Measurements from ENCODE around the gene AARS2.

- TF ChIP-seq CTCF (IDR thresholded peaks at IDR 0.05) (no peak), POLR2AphosphoS5 (IDR thresholded peaks at IDR 0.05) (no peak), POLR2A (IDR thresholded peaks at IDR 0.05) (no peak), EP300 (IDR thresholded peaks at IDR 0.05) (no peak)
Measured at GRCh38 chr6:44355640-44356039, 42.5 kb upstream of the AARS2 start.
